Suppressor macrophage treated with lipopolysaccharide for 4 hours (primary cell): ENCODE measurements around the gene ARPC2.

Experiments
- DNase-seq: peaks from one replicate; pipeline ENCODE4 v3.0.0-alpha.2; 2020

ARPC2 gene

DNA sequence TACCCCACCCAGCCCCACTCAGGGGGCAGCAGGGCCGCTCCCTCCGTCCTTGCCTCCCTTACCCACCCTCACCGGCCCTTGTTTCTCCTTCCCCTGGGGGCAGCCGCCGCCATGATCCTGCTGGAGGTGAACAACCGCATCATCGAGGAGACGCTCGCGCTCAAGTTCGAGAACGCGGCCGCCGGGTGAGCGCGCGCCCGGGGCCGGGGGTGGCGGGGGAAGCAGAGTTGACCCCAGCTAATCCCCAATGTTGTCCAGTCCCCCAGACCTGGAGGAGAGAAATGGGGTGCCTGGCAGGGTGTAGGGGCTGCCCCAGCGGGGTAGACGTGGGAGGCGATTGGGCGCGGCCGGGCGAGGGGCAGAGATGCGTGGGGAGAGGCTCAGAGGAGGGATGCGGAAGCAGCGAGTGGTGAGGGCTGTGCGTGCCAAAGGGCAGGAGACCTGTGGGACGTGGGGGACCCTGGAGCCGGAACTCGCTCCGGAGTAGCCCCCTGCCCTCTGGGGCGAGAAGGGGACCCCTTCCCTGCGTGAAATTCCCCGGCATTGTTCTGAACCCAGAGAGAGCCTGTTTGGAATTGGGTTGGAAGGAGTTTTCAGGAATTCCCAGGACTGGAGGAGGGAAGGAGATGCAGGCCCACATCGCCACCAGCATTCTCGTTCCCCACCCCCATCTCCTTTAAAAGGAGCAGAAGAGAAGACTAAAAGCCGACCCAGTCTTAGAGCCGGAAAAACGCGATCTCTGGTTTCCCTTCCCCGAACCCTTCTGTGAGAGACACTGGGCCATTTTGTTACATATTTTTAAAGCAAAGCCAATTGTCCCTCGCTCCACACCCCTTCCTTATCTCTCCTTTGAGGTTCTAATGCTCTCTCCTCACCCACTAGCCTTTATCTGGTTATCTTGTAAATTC is 625 bp downstream of the ARPC2 start:
- peak; percentile 88 for DNase-seq

DNA sequence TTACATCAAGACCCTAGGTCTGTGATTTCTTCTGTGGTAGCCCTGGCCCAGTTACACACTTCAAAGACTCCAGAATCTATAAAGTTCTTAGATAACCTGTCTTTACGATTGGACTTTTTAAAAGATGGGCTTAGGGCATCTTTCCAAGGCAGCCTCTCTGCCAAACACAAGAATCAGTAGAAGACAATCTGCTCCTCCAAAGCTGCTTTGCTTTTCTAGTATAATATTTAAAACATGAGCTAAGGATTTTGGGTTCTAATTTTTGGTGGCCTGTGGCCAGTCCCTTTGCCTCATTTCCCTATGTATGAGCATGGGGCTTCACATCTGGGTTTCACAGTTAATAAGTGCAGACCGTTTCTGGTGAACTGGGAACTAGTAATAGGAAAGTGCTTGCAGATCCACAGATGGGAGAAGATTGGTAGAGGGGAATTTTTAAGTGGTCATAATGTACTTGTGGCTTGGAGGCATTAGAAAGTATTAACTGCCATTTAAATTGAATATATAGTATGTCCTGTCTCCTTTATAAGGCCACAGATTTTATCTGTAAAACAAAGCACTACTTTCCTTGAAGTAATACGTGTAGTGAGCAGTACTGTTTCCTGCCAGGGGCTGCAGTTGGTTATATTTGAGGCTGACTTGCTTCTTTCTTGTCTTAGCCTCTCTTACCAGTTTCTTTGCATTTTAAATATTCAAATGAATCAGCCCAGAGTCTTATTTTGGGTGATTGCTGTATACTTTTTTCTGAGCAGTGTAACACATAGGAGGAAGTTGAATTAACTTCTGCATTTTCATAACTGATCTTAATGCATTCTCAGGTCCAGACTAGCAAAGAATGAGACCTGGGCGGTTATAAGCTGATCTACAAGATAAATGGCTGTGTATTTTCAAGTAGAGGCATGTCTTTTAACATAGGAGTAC is 1.5 kb downstream of the ARPC2 start:
- peak; percentile 73 for DNase-seq

DNA sequence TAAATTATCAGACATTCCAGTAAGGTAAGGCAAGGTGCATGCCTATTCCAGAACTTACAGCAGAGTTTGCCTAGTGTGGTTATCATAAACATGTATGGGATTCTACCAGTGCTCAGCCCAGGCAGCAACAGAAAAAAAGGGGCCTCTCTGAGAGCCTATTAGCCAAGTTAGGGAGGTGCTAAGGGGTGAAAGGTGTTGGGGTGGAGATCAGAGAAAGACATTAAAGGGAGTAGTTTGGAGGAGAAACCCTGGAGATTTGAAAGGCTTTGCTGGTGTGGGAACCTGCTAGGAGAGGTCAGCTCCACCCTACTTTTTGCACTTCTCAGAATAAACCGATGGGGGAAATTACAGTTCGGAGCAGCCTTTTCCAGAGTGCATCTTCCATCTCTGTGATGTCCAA is 2.9 kb downstream of the ARPC2 start:
- DNase-seq = no peak

DNA sequence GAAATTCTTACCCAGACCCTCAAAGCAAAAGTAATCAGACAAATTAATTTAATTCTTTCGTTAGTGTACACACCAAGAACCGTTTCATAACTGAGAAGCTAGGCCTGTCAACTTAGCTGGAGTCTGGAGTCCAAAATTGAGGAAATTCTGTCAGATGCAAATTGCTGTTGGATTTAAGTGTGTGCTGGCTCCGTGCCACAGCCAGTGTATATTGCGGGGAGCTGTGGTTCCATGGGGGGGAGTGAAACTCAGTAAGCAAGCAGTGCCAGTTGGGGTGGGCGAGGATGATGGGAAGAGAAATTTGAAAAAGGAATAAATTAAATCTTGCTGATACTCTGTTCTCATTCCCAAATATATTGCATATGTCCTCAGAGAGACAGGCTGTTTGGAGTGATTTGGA is 4.0 kb downstream of the ARPC2 start:
- DNase-seq = peak; percentile 40

DNA sequence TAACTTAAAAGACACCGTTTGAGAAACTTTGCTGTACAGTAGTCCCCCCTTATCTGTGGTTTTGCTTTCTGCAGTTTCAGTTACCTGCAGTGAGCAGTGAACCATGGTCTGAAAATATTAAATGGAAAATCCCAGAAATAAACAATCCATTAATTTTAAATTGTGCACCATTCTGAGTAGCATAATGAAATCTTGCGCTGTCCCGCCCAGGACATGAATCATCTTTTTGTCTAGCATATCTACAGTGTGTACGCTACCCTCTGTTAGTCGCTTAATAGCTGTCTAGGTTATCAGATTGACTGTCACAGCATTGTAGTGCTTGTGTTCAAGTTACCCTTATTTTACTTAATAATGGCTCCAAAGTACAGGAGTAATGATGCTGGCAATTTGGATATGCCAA is 6.1 kb downstream of the ARPC2 start:
- peak; percentile 42 for DNase-seq

DNA sequence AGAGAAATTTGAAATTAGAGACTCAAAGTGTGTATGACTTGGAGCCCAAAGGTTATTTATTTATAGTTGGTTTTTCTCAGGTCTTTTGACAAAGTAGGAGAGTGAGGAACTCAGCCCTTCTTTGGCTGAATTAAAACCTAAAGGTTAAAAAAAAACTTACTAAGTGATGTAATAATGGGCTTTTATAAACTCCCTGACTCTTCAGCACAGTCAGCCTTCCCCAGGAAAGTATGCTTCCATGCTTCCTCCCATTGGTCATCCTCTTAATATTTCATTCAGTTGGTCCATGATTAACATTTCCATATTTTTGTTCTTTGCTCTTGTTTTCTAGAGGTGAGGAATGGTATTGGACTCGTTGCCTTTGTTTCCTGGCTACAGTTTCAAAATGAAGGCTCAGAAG is 7.2 kb downstream of the ARPC2 start:
- peak; percentile 64 for DNase-seq

DNA sequence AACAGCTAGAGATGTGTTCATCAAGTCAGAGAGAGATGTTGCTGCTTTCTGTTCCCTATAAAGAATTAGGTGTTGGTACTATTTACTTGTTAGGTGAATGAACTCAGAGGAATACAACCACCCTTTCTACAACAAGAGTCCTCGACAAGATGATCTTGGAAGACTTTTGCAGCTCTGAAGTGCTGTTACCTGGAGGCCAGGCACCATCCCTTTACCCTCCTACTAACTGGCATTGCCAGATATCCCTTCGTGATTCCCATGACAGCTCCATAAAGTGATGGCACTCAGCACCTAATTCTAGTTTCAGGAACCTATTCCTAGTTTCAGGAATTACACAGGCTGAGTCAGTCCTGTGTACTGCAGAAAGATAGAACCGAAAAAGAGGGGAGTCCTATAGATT is 9.9 kb downstream of the ARPC2 start:
- DNase-seq = no peak

DNA sequence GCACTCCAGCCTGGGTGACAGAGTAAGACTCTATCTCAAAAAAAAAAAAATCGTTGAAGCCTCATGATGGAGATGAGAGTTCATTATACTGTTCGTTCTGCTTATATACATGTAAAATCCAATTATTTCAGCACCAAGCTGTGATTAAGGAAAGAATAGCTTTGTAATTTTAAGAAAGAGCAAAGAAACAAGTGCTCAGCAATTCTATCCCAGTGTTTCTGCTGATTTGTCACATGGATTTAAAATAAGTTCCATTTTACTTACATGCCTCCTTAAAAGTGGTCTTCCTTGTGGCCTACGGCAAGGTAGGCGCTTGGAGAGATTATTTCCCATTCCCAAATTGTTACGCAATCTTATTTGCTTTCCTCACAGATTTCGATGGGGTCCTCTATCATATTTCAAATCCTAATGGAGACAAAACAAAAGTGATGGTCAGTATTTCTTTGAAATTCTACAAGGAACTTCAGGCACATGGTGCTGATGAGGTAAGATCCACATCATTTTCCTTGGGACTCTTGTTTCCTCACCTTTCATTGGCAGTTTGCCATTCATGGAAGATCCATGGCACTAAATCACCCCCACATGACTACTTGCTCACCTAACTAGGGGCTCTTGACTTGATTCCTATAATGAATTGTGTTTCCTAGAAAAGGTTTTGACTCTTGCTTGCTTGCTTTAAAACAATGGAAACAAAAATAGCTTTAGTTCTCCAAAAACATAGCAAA is 11.5 kb downstream of the ARPC2 start:
- peak; percentile 57 for DNase-seq

DNA sequence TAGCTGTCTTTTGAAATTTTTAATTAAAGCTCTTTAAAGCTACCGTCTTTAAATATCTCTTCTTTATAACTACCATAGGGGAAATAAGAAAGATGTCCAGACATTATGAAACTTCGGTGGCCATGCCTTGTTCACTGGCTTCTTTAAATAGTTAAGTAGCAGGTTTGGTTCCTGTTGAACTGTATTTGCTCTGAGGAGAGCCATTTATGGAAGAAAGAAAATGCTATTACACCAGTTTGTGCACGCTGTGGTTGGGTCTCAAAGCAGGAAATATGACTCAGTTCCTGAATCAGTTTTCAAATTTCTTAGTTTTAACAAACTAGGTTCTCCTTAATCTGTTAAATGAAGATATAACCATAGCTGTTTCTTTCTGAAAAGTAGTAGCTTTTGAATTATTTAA is 12.2 kb downstream of the ARPC2 start:
- DNase-seq = peak; percentile 88

DNA sequence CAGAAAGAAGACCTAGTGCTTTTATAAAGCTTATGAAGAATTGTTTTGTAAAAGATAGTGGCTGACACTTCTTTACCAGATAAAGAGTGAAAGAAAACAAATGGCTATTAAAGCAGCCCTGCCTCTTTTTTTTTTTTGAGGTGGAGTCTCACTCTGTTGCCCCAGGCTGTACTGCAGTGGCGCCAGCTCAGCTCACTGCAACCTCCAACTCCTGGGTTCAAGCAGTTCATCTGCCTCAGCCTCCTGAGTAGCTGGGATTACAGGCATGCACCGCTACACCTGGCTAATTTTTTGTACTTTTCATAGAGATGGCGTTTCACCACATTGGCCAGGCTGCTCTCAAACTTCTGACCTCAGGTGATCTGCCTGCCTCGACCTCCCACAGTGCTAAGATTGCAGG is 12.9 kb downstream of the ARPC2 start:
- no peak for DNase-seq

DNA sequence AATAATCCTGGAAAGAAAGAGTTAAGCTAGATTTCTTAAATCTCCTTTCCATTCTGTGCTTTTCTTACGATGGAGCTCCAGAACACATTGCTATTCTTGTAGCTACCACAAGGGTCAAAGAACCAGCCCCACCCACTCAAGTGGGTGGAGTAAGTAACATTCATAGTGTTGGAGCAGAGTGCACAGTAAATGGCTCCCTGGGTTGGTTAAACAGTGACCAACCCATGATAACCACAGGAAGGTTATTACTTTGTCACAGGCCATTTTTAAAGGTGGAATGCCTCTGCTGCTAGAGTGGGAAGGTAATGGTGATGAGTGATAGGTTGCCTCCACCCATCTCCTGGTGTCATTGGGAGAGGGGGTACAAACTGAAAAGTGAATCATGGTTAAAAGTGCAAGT is 13.9 kb downstream of the ARPC2 start:
- peak; percentile 55 for DNase-seq

DNA sequence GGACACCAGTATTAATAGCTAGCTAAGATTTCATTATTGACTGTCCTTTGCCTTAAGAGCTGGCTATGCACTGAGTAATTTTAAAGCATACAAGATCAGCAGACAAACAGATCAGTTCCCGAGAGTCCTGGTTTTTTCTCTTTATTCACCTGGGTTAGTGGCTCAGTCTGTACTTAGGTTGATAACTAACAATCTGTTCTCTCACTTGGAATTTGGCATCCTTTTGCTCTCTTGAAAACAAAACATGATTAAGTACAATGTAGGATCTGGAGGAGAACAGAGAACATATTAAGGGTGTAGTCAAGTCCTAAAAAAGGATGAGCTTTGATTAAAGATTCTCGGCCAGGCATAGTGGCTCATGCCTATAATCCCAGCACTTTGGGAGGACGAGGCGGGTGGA is 16.6 kb downstream of the ARPC2 start:
- no peak for DNase-seq

DNA sequence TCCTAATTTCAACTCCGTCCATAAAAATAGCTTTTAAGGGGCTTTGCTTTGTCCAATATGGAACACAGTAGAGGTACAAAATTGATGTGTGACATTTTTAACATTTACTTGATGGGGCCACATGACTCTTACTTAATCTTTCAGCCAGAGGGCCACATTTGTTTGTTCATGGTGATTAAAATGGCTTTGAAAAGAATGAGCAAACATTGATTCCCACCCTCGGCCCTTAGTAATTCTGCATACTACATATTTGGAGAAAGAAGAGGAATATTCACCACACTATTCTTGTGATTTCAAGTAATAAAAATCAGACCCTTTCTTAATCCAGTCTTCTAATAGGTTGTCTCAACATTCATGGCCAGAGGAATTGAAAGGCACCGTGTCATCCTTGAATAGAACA is 17.5 kb downstream of the ARPC2 start:
- no peak for DNase-seq

DNA sequence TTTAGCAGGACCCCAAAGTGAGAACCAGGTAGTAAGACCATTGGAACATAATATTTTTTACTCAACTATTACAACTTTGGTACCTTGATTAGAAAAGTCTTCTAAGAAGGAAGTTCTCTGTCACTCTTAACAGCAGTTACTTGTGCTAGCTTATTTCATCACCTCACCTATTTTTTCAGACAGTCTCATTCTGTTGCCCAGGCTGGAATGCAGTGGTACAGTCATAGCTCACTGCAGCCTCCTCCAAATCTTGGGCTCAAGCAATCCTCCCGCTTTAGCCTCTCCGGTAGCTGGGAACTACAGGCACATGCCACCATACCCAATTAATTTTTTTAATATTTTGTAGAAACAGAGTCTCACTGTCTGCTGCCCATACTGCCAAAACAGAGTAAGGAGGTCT is 18.0 kb downstream of the ARPC2 start:
- DNase-seq = no peak

DNA sequence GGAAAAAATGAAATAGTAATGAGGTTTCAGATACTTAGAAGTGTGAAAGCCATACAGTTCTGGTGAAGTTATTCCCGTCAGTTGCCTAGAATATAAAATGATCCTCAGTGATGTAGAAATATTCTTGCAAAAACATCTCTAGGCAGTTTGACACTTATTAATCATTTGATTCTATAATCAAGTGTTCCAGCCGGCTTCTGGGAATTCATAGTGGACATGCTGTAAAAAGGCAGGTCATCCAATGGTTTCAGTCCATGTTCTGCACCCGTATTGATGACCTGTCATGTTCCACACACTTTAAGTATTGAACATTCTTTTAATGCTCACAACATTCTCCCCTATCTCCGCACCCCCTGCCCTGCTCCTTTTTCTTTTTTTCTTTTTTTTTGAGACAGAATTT is 19.8 kb downstream of the ARPC2 start:
- no peak for DNase-seq

DNA sequence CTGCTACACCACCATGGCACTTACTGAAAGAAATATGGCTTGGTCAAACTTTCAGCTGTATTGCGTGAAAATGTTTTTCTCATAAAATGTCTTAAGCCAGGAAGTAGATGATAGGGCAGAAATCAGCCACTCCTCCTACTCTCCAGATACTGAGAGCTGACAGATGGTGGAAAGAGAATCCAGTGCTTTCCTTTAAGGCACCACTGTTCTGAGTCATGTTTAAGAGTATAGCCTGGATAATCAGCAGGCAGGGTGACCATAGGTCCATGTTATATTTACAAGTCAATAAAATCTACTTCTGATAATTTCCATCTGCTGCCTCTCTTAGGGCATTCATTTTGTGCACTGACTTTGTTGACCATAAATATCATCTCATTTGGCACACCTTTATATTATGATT is 21.9 kb downstream of the ARPC2 start:
- no peak for DNase-seq

DNA sequence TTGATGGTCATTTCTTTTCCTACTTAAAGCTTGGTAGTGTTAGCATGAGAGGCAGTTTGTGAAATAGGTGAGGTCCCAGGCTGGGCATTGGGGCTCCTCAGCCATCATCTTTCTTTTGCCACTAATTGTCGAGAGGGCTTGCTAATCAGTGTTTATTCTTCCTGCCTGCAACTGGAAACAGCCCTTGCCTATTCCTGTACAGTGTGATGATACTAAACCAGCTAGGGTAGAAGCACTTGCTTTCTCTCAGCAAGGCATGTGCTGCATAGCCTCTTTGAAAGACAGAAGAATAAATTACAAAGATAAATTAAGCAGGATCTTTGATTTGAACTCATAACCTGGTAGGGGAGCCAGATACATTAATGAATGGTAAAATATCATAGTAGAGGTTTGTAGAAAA is 27.2 kb downstream of the ARPC2 start:
- DNase-seq = no peak

DNA sequence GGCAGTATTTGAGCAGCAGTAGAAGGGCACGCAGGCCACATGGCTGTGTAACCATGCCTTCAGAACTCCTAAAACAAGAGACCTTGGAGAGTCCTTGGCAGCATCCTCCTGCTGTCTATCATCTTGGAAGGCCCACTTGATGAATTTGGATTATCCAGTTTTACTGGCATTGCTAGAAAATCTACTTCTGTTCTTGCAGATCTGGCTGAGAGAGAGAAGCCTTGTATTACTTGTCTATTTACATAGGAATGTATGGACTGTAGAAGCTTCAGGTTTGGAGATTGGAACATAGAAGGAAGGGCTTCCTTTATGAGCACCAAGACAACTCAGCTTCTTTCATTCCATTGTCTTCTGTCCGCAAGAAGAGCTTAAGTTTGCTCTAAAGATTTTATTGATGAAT is 27.7 kb downstream of the ARPC2 start:
- no peak for DNase-seq

DNA sequence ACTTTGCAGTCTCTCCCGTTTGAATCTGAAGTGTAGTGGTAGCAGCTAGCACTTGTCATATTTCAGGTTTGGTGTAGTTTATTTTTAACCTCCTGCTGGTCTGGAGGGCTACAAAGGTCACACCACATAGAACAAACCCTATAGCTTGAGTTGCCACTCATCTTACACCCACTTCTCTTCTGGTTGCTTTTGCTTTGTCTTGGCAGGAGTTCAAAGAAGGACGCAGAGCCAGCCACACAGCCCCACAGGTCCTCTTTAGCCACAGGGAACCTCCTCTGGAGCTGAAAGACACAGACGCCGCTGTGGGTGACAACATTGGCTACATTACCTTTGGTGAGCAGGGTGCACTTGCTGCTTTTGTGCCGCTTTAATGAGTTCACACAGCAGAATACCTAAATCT is 28.2 kb downstream of the ARPC2 start:
- no peak for DNase-seq

DNA sequence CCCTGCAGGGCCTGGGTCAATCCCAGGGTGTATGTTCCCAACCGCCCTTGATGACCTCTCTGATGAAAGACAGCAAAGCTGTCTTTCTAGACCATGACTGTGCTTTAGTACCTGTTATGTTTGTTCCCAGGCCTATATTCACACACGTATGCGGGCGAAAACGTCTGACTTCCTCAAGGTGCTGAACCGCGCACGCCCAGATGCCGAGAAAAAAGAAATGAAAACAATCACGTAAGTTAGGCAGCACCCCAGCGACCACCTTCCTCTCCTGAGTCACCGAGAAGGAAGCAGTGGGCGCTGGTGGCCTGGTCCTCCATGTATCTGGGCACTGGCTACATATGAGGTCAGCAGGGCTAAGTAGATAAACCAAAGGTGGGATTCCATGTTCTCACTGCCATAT is 32.7 kb downstream of the ARPC2 start:
- DNase-seq = no peak

DNA sequence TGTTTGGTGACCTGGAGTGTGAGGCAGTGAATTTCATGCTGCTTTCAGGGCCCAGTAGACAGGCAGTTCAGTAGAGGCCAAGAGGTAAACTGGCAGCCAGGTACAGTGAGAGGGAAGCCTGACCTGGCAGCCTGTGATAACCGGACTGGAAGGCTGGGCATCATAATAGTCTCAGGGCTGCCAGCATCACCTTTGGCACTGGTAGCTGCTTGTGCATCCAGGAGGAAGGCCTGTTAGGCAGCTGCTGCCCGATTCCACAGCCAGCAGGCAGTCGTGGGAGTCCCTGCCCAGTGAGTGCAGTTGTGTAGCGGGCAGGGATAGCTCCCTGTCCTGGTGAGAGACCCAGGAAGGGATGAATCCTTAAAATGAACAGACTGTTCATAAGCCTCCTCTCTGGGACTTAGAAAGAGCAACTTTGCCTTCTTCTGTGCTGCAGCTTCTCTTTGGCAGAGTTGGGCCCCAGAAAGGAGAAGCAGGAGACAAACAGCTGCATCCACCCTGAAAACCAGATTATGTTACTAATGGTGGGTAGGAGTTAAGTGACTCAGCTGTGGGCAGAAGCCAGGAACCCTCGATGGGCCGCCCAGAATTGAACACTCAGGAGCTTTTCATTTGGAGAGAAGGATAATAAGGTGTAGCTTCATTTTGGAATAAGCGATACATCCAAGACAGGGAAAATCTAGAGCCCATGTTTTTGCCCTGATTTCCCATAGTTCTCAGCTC is 35.7 kb downstream of the ARPC2 start:
- DNase-seq = peak; percentile 69

DNA sequence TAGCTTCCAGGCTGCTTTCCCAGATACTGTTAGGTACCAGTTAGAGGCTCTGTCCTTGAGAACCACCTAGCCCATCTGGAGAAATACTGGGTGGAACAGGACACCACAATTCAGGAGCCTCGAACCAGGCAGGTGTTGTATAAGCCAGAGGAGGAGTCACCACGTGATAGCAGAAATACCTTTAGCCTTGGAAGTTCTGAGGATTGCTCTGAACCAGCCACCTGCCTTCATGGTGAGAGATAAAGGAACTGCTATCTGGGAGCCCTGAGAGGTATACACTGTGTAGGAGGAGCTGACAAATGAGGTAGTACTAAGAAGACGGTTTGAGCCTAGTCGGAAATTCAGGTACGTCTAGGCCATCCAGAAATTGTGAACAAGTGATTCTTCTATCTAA is 36.2 kb downstream of the ARPC2 start:
- no peak for DNase-seq

DNA sequence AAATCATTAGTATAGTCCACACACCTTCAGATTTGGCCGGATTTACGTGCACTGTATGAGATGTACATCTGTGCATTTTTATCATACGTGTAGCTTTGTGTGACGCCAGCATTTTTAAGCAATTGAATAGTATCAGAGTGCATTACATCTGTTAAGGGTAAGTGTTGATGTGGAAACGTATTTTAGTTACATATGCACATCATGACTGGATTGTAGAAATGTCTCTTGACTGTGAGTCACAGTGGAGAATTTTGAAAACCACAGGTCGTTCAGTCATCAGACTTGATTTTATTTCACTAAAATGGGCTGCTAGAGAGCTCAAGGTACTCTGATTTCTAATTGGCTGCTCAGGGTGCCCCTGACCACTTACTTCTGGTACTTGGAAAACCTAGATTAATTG is 38.5 kb downstream of the ARPC2 start:
- DNase-seq = peak; percentile 76
